ENCODE data around the gene PTGDR2. TPM values are rescaled to one million over a fixed set of nuclear protein-coding genes. Genes with fewer than 3 reads are reported as not detected.

The PTGDR2 gene
- total RNA-seq, 2 experiments from 2014 or later, result 0.19 TPM; not detected in 1

- H3K4me3 ChIP-seq (ENCODE audit: low read depth, low read length, poor library complexity, severe bottlenecking), result no peak overlapping the region
- POLR2A ChIA-PET, result interaction anchor here (1.2 kb wide), 1 partner anchor 10 kb away, joined by 3 read pairs; no protein-coding TSS in a partner anchor
- no peak overlapping the region for H3K27ac ChIP-seq (ENCODE audit: low read depth, low read length, poor library complexity, severe bottlenecking)
- DNase-seq (ENCODE audit: low spot score), result no peak
- H3K9me3 ChIP-seq (ENCODE audit: low read length), result no peaks in the 10 kb centered on the region
- BruUV-seq (replicated peaks), result no TSS peak
- H4K20me1 ChIP-seq (ENCODE audit: insufficient read depth, low read length), result no peaks in the 10 kb centered on the region
- no peak overlapping the region for H3K4me2 ChIP-seq (ENCODE audit: low read length)
- H2AFZ ChIP-seq (ENCODE audit: low read length), result no peak overlapping the region
- CTCF ChIA-PET (ENCODE audit: unreplicated experiment), result no interaction called here
- no peak for TF ChIP-seq EZH2phosphoT487 (IDR thresholded peaks at IDR 0.05; ENCODE audit: borderline replicate concordance, low read depth, low read length)
- TF ChIP-seq, protein P1, sequence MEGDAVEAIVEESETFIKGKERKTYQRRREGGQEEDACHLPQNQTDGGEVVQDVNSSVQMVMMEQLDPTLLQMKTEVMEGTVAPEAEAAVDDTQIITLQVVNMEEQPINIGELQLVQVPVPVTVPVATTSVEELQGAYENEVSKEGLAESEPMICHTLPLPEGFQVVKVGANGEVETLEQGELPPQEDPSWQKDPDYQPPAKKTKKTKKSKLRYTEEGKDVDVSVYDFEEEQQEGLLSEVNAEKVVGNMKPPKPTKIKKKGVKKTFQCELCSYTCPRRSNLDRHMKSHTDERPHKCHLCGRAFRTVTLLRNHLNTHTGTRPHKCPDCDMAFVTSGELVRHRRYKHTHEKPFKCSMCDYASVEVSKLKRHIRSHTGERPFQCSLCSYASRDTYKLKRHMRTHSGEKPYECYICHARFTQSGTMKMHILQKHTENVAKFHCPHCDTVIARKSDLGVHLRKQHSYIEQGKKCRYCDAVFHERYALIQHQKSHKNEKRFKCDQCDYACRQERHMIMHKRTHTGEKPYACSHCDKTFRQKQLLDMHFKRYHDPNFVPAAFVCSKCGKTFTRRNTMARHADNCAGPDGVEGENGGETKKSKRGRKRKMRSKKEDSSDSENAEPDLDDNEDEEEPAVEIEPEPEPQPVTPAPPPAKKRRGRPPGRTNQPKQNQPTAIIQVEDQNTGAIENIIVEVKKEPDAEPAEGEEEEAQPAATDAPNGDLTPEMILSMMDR (conservative IDR thresholded peaks at IDR 0.05; ENCODE audit: low read length), result no peak
- no peaks in the 10 kb centered on the region for H3K4me1 ChIP-seq (ENCODE audit: insufficient read depth, low read length, poor library complexity, severe bottlenecking)
- H3K79me2 ChIP-seq (ENCODE audit: insufficient read depth, low read depth, low read length), result no peaks in the 10 kb centered on the region
- intact Hi-C loops (cut with micrococcal nuclease; ENCODE audit: unreplicated experiment), result no loop called here
- H3K36me3 ChIP-seq (ENCODE audit: insufficient read depth, low read length), result peaks cover 34% of the 10 kb centered on the region
- no peaks in the 10 kb centered on the region for H3K9me2 ChIP-seq (ENCODE audit: insufficient read depth, low read length)
These were observed 22.7 kb upstream of the PTGDR2 start for GRCh38 chr11:60878245-60879101.

GRCh38 chr11:60876168-60876485 is 20.4 kb upstream of the PTGDR2 start:
- no TSS peak for BruUV-seq (replicated peaks)
- DNase-seq (ENCODE audit: low spot score), result no peak
- ChIA-PET CTCF (ENCODE audit: unreplicated experiment) (no interaction called here), POLR2A (interaction anchor here (0.8 to 2.3 kb wide), 2 partner anchors 10 to 12 kb away, joined by 3 to 7 read pairs; no protein-coding TSS in a partner anchor)
- Histone ChIP-seq H3K4me3 (ENCODE audit: low read depth, low read length, poor library complexity, severe bottlenecking) (no peak overlapping the region), H4K20me1 (ENCODE audit: insufficient read depth, low read length) (no peaks in the 10 kb centered on the region), H3K9me3 (ENCODE audit: low read length) (no peaks in the 10 kb centered on the region), H3K4me1 (ENCODE audit: insufficient read depth, low read length, poor library complexity, severe bottlenecking) (no peaks in the 10 kb centered on the region), H3K36me3 (ENCODE audit: insufficient read depth, low read length) (peaks cover 33% of the 10 kb centered on the region), H3K79me2 (ENCODE audit: insufficient read depth, low read depth, low read length) (no peaks in the 10 kb centered on the region), H3K9me2 (ENCODE audit: insufficient read depth, low read length) (no peaks in the 10 kb centered on the region), H2AFZ (ENCODE audit: low read length) (no peak overlapping the region), H3K4me2 (ENCODE audit: low read length) (no peak overlapping the region), H3K27ac (ENCODE audit: low read depth, low read length, poor library complexity, severe bottlenecking) (no peak overlapping the region)
- intact Hi-C loops (cut with micrococcal nuclease; ENCODE audit: unreplicated experiment), result no loop called here
- TF ChIP-seq EZH2phosphoT487 (IDR thresholded peaks at IDR 0.05; ENCODE audit: borderline replicate concordance, low read depth, low read length), result no peak
- TF ChIP-seq, protein P1 (conservative IDR thresholded peaks at IDR 0.05; ENCODE audit: low read length), result no peak
